Prostate gland (tissue), 2 donors: ENCODE measurements around the gene RPTOR. TPM values are rescaled to one million over a fixed set of nuclear protein-coding genes. Genes with fewer than 3 reads are reported as not detected.

Experiments used
- DNase-seq: peaks from one replicate; pipeline ENCODE4 v3.0.0-alpha.2; 2019; ENCODE audit warnings: low spot score
- H3K27ac ChIP-seq, 2 donors: fragments of 200-600 bp; sonication (generic); 2 replicates each; pipeline ENCODE4 v1.5.1; 2017 to 2019
- H3K27me3 ChIP-seq: fragments of 200-600 bp; sonication (generic); replicated peaks from 2 replicates; pipeline ENCODE4 v1.5.1; 2019; ENCODE audit not compliant: insufficient read depth
- H3K36me3 ChIP-seq, 2 donors: fragments of 200-600 bp; sonication (generic); 1 replicate in 1 of 2; 2 replicates in 1 of 2; pipeline versions ENCODE4 v1.5.1 to v1.8.1; 2017 to 2019
- H3K4me1 ChIP-seq: fragments of 200-600 bp; sonication (generic); replicated peaks from 2 replicates; pipeline ENCODE4 v1.5.1; 2019
- H3K4me3 ChIP-seq, 2 donors: fragments of 200-600 bp; sonication (generic); 2 replicates each; pipeline ENCODE4 v1.5.1; 2017 to 2019
- H3K9me3 ChIP-seq: fragments of 200-600 bp; sonication (generic); 2 replicates; pipeline ENCODE4 v1.5.1; 2017
- POLR2A ChIP-seq: fragments of 450-650 bp; IDR thresholded peaks from one replicate; pipeline ENCODE4 v1.6.1; 2016; ENCODE audit warnings: antibody characterized with exemption, mild to moderate bottlenecking
- POLR2AphosphoS5 ChIP-seq: sonication (generic); formaldehyde crosslinking; IDR thresholded peaks from one replicate; pipeline ENCODE4 v1.6.1; 2017; ENCODE audit warnings: antibody characterized with exemption
- WGBS: methylation state at CpG from one replicate; pipeline ENCODE4 v1.1.5; 2018; 5-methylcytosine and 5-hydroxymethylcytosine counted together
- intact Hi-C: fragments of 100-400 bp; cut with DNase I; formaldehyde crosslinking; loops from one replicate; pipeline ENCODE4 v1.14.2; 2022
- total RNA-seq, 2 donors: library from RNA; depleted of rRNA; stranded (reverse); fragments of >200 nt; gene quantifications; one replicate each; pipeline ENCODE4 v1.1.0, GENCODE V29; 2016
- TF ChIP-seq, protein P1 (sequence below), 4 experiments: fragments of 200-600 bp in 2 of 4; fragments of 450-650 bp in 2 of 4; sonication (generic) in 2 of 4; IDR thresholded peaks; 1 replicate in 3 of 4; 2 replicates in 1 of 4; pipeline ENCODE4 v1.5.1; 2016 to 2019; ENCODE audit warnings: antibody characterized with exemption in 4 of 4, mild to moderate bottlenecking in 2 of 4, moderate library complexity in 2 of 4

The RPTOR gene
- total RNA-seq, 2 donors from 2014 or later: 30.3 to 62.5 TPM

DNA sequence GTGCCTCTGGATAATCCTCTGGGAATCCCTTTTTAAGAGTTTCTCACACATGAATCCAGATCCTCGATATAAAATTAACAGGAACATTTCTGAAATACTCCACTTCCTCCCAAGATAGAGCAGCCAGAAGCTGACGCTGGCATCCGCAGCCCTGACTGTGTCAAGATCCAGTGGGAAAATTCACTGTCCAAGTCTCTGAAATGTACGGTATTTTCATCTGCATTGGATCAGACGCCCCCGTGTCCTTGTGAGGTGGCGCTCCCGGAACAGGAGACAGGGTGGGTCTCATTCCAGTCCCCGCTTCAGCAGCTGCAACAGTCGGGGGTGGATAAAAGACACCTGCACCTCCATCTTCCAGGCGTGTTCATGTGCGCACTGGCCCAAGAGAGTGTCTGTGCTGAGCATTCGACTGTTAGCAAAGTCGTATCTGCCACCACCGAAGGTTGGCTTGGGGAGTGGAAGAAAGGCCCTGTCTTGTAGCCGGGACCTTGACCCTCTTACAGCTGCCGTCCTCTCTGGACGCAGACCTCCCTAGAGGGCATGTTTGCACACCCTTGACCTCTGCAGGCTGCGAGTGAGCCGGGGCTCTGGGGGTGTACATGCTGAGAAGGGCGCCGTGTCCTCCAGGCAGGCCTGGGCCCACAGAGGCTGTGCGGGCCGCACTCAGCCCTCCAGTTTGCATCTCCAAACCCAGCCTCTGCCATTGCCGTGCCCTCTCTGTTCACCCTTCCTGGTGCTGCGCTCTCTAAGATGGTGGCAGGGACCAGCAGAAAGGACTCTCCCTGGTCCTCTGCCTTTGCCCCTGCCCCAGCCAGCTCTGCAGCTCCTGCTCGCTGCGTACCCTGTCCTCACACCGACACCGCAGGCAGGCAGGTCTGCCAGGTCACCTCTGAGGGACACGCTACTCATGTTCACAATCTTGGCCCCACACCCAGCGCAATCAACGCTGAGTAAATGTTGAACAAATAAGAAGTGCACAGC is 375.0 kb downstream of the RPTOR start:
- 76% methylated on average over 33 of the region's 33 CpGs for WGBS
- TF ChIP-seq POLR2A: no peak
- DNase-seq: no peak
- Histone ChIP-seq H3K36me3 (no peaks in the 10 kb centered on the region), H3K27ac (no peak overlapping the region), H3K4me3 (no peak overlapping the region), H3K27me3 (no peaks in the 10 kb centered on the region), H3K9me3 (no peaks in the 10 kb centered on the region), H3K4me1 (no peaks in the 10 kb centered on the region)
- intact Hi-C loops: no loop called here

DNA sequence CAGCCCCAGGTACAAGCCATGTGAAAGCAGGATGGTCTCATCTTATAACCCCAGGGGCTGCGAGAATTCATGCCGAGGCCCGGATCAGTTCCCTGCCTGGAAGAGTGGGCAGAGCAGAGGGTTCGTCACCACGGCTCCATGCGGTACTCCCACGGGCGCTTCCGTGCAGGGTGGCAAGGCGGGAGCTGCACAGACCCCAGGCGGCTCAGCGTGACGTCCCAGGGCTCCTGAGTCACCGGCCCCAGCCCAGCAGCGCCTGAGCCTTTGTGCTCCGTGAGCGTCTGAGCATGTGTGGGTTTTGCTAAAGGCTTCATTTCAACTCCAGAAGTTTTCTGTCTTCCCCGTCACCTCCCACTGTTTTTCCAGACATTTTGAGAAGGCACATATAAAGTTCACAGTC is 375.8 kb downstream of the RPTOR start:
- DNase-seq: no peak
- Histone ChIP-seq H3K27ac (no peak overlapping the region), H3K36me3 (peaks cover 0 to 2% of the 10 kb centered on the region in 2 donors), H3K4me1 (no peaks in the 10 kb centered on the region), H3K9me3 (no peaks in the 10 kb centered on the region), H3K4me3 (no peak overlapping the region), H3K27me3 (no peaks in the 10 kb centered on the region)
- WGBS: 63% methylated on average over 18 of the region's 18 CpGs
- TF ChIP-seq POLR2AphosphoS5: no peak
- TF ChIP-seq, protein P1, sequence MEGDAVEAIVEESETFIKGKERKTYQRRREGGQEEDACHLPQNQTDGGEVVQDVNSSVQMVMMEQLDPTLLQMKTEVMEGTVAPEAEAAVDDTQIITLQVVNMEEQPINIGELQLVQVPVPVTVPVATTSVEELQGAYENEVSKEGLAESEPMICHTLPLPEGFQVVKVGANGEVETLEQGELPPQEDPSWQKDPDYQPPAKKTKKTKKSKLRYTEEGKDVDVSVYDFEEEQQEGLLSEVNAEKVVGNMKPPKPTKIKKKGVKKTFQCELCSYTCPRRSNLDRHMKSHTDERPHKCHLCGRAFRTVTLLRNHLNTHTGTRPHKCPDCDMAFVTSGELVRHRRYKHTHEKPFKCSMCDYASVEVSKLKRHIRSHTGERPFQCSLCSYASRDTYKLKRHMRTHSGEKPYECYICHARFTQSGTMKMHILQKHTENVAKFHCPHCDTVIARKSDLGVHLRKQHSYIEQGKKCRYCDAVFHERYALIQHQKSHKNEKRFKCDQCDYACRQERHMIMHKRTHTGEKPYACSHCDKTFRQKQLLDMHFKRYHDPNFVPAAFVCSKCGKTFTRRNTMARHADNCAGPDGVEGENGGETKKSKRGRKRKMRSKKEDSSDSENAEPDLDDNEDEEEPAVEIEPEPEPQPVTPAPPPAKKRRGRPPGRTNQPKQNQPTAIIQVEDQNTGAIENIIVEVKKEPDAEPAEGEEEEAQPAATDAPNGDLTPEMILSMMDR (IDR thresholded peaks at IDR 0.05): no peak
- TF ChIP-seq POLR2A: no peak
- intact Hi-C loops: no loop called here

DNA sequence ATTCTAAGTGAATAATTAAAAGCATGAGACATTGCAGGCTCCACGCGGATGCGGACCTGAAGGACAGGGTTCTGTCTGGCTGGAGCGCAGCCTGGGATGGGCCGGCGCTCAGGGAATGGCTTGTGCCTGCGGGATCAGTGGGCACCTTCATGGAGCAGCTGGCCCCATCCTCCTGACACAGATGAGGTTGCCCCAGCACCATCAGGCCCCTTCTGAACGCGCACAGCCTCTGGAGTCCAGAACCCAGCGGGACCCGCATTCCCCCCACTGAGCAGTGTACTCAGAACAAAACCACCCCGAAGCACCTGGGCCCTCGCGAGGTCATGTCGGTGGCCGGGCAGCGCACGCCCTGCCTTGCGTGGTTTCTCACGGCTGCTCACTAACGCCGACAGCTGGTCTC is 376.5 kb downstream of the RPTOR start:
- TF ChIP-seq POLR2AphosphoS5 (no peak), POLR2A (no peak)
- TF ChIP-seq, protein P1 (IDR thresholded peaks at IDR 0.05): no peak
- no peak overlapping the region for H3K27ac ChIP-seq
- H3K36me3 ChIP-seq: peaks cover 0 to 9% of the 10 kb centered on the region in 2 donors
- H3K4me1 ChIP-seq: no peaks in the 10 kb centered on the region
- H3K27me3 ChIP-seq: no peaks in the 10 kb centered on the region
- no peaks in the 10 kb centered on the region for H3K9me3 ChIP-seq
- intact Hi-C loops: no loop called here
- no peak for DNase-seq
- WGBS: 92% methylated on average over 22 of the region's 22 CpGs
- H3K4me3 ChIP-seq: no peak overlapping the region

DNA sequence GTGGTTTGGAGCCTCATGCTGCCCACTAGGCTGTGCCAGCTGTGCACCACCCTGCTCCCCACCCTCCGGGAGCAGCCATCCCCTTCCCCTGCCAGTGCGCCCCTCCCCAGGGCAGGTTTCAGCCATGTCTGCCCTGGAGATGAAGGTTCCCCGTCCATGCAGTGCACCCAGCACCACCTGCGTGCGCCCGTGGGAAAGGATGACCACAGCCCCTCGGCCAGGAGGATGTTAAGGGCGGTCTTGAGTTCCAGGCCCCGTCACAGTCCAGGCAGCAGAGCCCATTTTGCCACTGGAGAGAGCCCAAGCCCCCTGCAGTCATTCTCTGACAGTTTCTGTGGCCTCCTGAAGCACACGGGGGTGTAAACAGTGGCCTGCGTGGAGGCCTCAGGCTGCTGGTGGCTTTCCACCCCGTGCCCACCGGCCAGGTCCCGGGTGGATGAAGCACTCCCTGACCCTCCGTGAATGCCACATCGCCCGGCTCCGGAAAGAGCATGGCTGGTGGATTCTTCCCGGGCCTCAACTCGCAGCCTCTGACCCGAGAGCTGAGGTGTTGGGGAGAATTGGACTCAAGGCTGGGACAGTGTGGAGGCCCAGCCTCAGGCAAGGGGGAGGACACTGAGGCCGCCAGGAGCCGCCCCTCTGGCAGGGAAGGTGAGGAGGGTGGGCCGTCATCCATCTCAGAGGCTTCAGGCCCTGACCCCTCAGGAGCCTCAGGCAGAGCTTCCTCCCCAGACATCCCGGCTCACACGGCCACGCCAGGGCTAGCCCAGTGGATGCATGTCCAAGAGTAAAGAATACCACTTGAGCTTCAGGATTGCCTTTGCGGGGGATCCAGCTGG is 377.3 kb downstream of the RPTOR start:
- DNase-seq: no peak

More for the DNA sequence above, 377.3 kb downstream of the RPTOR start:
- Histone ChIP-seq H3K4me1 (no peaks in the 10 kb centered on the region), H3K36me3 (peaks cover 0 to 10% of the 10 kb centered on the region in 2 donors), H3K4me3 (no peak overlapping the region), H3K27ac (no peak overlapping the region), H3K9me3 (no peaks in the 10 kb centered on the region), H3K27me3 (no peaks in the 10 kb centered on the region)
- 96% methylated on average over 28 of the region's 28 CpGs for WGBS
- intact Hi-C loops: no loop called here
- no peak for TF ChIP-seq POLR2A
- TF ChIP-seq, protein P1 (IDR thresholded peaks at IDR 0.05): no peak
- TF ChIP-seq POLR2AphosphoS5: no peak
